Endothelial cell of umbilical vein (primary cell): ENCODE measurements around the gene DUOX2.

Experiments
- EZH2 ChIP-seq: IDR thresholded peaks from 2 replicates; pipeline ENCODE4 v1.6.1; 2012; ENCODE audit warnings: borderline replicate concordance, low read depth, mild to moderate bottlenecking, moderate library complexity, low read length, inconsistent platforms; ENCODE audit not compliant: severe bottlenecking
- FOS ChIP-seq: IDR thresholded peaks from 2 replicates; pipeline ENCODE4 v1.6.1; 2011; ENCODE audit warnings: mild to moderate bottlenecking, low read length, moderate library complexity, borderline replicate concordance; ENCODE audit not compliant: insufficient read depth
- GATA2 ChIP-seq: IDR thresholded peaks from 2 replicates; pipeline ENCODE4 v1.7.0; 2011; ENCODE audit warnings: low read depth, mild to moderate bottlenecking, moderate library complexity, mixed read lengths, low read length; ENCODE audit not compliant: insufficient read length, insufficient read depth
- JUN ChIP-seq: IDR thresholded peaks from 2 replicates; pipeline ENCODE4 v1.6.1; 2011; ENCODE audit warnings: borderline replicate concordance, low read depth; ENCODE audit not compliant: insufficient read length, insufficient read depth
- POLR2A ChIP-seq: IDR thresholded peaks from 2 replicates; pipeline ENCODE4 v1.6.1; 2012; ENCODE audit warnings: low read depth, mild to moderate bottlenecking, control low read depth, low read length
- POLR2AphosphoS5 ChIP-seq: IDR thresholded peaks from 2 replicates; pipeline ENCODE4 v1.6.1; 2012; ENCODE audit warnings: low read depth, mild to moderate bottlenecking, control low read depth, low read length, moderate library complexity; ENCODE audit not compliant: insufficient read depth
- TF ChIP-seq, protein P1 (sequence below), 2 donors: IDR thresholded peaks; 1 replicate in 1 of 2; 2 replicates in 1 of 2; pipeline ENCODE4 v1.5.1; 2011; ENCODE audit warnings: low read length in 2 of 2, mild to moderate bottlenecking in 2 of 2, moderate library complexity in 2 of 2, control low read depth in 1 of 2, inconsistent platforms in 1 of 2, low read depth in 1 of 2; ENCODE audit not compliant: insufficient read depth in 1 of 2; ENCODE audit errors: extremely low read depth in 1 of 2
- TF ChIP-seq, protein P2 (sequence below): IDR thresholded peaks from 2 replicates; pipeline ENCODE4 v1.6.1; 2011; ENCODE audit not compliant: insufficient read depth, insufficient read length

DNA sequence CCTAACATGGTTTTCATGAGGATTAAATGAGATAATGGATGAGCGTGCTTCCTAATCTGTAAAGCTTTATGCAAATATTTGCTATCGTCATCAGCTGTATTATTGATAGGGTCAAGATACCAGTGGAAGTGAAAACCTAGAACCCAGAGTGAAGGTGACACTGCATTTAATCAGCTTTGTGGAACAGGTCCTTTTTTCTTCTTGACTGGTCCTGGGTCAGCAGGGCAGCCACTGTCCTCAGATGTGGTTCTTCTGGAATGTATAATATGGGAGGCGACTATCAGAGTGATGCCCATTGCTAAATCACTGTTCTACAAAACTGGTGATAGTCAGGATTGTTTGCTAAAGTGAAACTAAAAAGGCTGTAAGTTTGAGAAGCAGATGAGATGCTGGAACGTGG lies 49.6 kb downstream of the DUOX2 start:
- TF ChIP-seq POLR2A, result no peak
- TF ChIP-seq, protein P1, sequence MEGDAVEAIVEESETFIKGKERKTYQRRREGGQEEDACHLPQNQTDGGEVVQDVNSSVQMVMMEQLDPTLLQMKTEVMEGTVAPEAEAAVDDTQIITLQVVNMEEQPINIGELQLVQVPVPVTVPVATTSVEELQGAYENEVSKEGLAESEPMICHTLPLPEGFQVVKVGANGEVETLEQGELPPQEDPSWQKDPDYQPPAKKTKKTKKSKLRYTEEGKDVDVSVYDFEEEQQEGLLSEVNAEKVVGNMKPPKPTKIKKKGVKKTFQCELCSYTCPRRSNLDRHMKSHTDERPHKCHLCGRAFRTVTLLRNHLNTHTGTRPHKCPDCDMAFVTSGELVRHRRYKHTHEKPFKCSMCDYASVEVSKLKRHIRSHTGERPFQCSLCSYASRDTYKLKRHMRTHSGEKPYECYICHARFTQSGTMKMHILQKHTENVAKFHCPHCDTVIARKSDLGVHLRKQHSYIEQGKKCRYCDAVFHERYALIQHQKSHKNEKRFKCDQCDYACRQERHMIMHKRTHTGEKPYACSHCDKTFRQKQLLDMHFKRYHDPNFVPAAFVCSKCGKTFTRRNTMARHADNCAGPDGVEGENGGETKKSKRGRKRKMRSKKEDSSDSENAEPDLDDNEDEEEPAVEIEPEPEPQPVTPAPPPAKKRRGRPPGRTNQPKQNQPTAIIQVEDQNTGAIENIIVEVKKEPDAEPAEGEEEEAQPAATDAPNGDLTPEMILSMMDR (IDR thresholded peaks at IDR 0.05; ENCODE audit: extremely low read depth in 1 of 2, insufficient read depth in 1 of 2, low read depth in 1 of 2, low read length in 2 of 2), result no peak
- TF ChIP-seq, protein P2, sequence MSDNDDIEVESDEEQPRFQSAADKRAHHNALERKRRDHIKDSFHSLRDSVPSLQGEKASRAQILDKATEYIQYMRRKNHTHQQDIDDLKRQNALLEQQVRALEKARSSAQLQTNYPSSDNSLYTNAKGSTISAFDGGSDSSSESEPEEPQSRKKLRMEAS, result no peak
- no peak for TF ChIP-seq POLR2AphosphoS5
- no peak for TF ChIP-seq JUN
- no peak for TF ChIP-seq EZH2
- TF ChIP-seq FOS, result no peak
- TF ChIP-seq GATA2, result no peak
